H1 (cell line): ENCODE measurements around the gene FAM53A. TPM values are rescaled to one million over a fixed set of nuclear protein-coding genes. Genes with fewer than 3 reads are reported as not detected.
A peak's percentile ranks its signal among the peaks of the same experiment; 100 is the strongest.

Source experiments
- CTCF ChIA-PET: fragments of 300-600 bp; sonication (Branson Sonifier 250); formaldehyde crosslinking; loops from one replicate; lab custom pipeline; 2021; ENCODE audit not compliant: partially characterized antibody; lab: Charles Lee
- POLR2A ChIA-PET: fragments of 300-600 bp; sonication (Branson Sonifier 250); formaldehyde crosslinking; loops from one replicate; lab custom pipeline; 2021; ENCODE audit warnings: inconsistent platforms; ENCODE audit not compliant: partially characterized antibody; lab: Charles Lee
- DNase-seq, 2 experiments: peaks; one replicate each; pipeline versions ENCODE4 v3.0.0 to v3.0.0-alpha.2; 2010 to 2022; ENCODE audit warnings: low spot score in 2 of 2, low read depth in 1 of 2, mixed read lengths in 1 of 2
- FAIRE-seq: peaks from 2 replicates; lab custom pipeline; 2011; peaks lifted over from hg19 to GRCh38; lab: Jason Lieb, UNC
- H2AFZ ChIP-seq: 2 replicates; pipeline ENCODE4 v1.8.1; 2012; ENCODE audit warnings: low read length, inconsistent platforms
- H2AK5ac ChIP-seq: 2 replicates; pipeline ENCODE4 v1.6.1; 2013; ENCODE audit warnings: low read depth, low read length
- H2BK120ac ChIP-seq: replicated peaks from 2 replicates; pipeline ENCODE3; 2013; ENCODE audit warnings: low read depth, low read length, inconsistent platforms
- H2BK12ac ChIP-seq: 2 replicates; pipeline ENCODE4 v1.6.1; 2013; ENCODE audit warnings: low read depth, low read length
- H2BK15ac ChIP-seq: 2 replicates; pipeline ENCODE4 v1.6.1; 2013; ENCODE audit warnings: low read length
- H2BK20ac ChIP-seq: 2 replicates; pipeline ENCODE4 v1.6.1; 2013; ENCODE audit warnings: low read length
- H2BK5ac ChIP-seq: 2 replicates; pipeline ENCODE4 v1.6.1; 2013; ENCODE audit warnings: low read depth, low read length
- H3K14ac ChIP-seq: 2 replicates; pipeline ENCODE4 v1.6.1; 2013; ENCODE audit warnings: inconsistent platforms; ENCODE audit not compliant: insufficient read length
- H3K18ac ChIP-seq: 2 replicates; pipeline ENCODE4 v1.6.1; 2013; ENCODE audit warnings: low read length; ENCODE audit errors: extremely low read depth
- H3K23ac ChIP-seq: 2 replicates; pipeline ENCODE4 v1.6.1; 2013; ENCODE audit warnings: inconsistent platforms; ENCODE audit not compliant: insufficient read length
- H3K23me2 ChIP-seq: 2 replicates; pipeline ENCODE4 v1.6.1; 2013; ENCODE audit warnings: low read depth, low read length
- H3K27ac ChIP-seq: 2 replicates; pipeline ENCODE4 v1.6.1; 2011; ENCODE audit warnings: low read depth, low read length, inconsistent platforms
- H3K27me3 ChIP-seq, 4 experiments: replicated peaks in 1 of 4; 1 replicate in 1 of 4; 2 replicates in 3 of 4; pipeline versions ENCODE4 v1.6.1 to v1.8.1; 2011 to 2013; ENCODE audit warnings: low read length in 3 of 4, mild to moderate bottlenecking in 3 of 4, inconsistent platforms in 2 of 4, mixed read lengths in 2 of 4, moderate library complexity in 1 of 4; ENCODE audit not compliant: control insufficient read depth in 3 of 4, insufficient read depth in 3 of 4; ENCODE audit errors: extremely low read depth in 1 of 4
- H3K36me3 ChIP-seq, 4 experiments: 2 replicates each; pipeline versions ENCODE4 v1.6.1 to v1.8.1; 2011 to 2013; ENCODE audit warnings: mild to moderate bottlenecking in 4 of 4, low read length in 3 of 4, moderate library complexity in 2 of 4, control low read depth in 1 of 4, inconsistent platforms in 1 of 4; ENCODE audit not compliant: insufficient read depth in 4 of 4, control insufficient read depth in 2 of 4
- H3K4ac ChIP-seq: replicated peaks from 2 replicates; pipeline ENCODE3; 2013; ENCODE audit warnings: low read length, low read depth, mixed read lengths, inconsistent platforms; ENCODE audit not compliant: insufficient read length
- H3K4me1 ChIP-seq, 4 experiments: replicated peaks in 1 of 4; 1 replicate in 1 of 4; 2 replicates in 3 of 4; pipeline versions ENCODE4 v1.6.1 to v1.8.1; 2011 to 2013; ENCODE audit warnings: low read length in 3 of 4, inconsistent platforms in 2 of 4, mixed read lengths in 1 of 4; ENCODE audit not compliant: insufficient read depth in 4 of 4, control insufficient read depth in 3 of 4
- H3K4me2 ChIP-seq, 2 experiments: 2 replicates each; pipeline versions ENCODE4 v1.6.1 to v1.8.1; 2011 to 2013; ENCODE audit warnings: low read depth in 2 of 2, low read length in 2 of 2, control low read depth in 1 of 2, inconsistent platforms in 1 of 2, mild to moderate bottlenecking in 1 of 2; ENCODE audit not compliant: insufficient read depth in 1 of 2
- H3K4me3 ChIP-seq, 4 experiments: fragments of 200-600, 300-600 bp in 1 of 4; sonication (generic), shearing (Covaris generic), sonication (Bioruptor Twin) in 1 of 4; 2 replicates each; pipeline versions ENCODE4 v1.5.1 to v1.8.1; 2011 to 2016; ENCODE audit warnings: low read length in 4 of 4, low read depth in 3 of 4, control low read depth in 2 of 4, inconsistent platforms in 2 of 4, mild to moderate bottlenecking in 2 of 4, mixed read lengths in 1 of 4, moderate library complexity in 1 of 4; ENCODE audit not compliant: insufficient read depth in 2 of 4; ENCODE audit errors: extremely low read depth in 1 of 4
- H3K56ac ChIP-seq: replicated peaks from 2 replicates; pipeline ENCODE3; 2013; ENCODE audit warnings: low read depth, mild to moderate bottlenecking, mixed read lengths, low read length, inconsistent platforms; ENCODE audit not compliant: insufficient read length
- H3K79me1 ChIP-seq: 2 replicates; pipeline ENCODE4 v1.6.1; 2013; ENCODE audit warnings: low read depth, low read length, control low read depth
- H3K79me2 ChIP-seq, 2 experiments: 2 replicates each; pipeline versions ENCODE4 v1.6.1 to v1.8.1; 2012 to 2013; ENCODE audit warnings: low read length in 2 of 2, mild to moderate bottlenecking in 2 of 2, inconsistent platforms in 1 of 2; ENCODE audit not compliant: insufficient read depth in 2 of 2, control insufficient read depth in 1 of 2
- H3K9ac ChIP-seq, 4 experiments: replicated peaks in 1 of 4; 1 replicate in 1 of 4; 2 replicates in 3 of 4; pipeline versions ENCODE4 v1.6.1 to v1.8.1; 2011 to 2013; ENCODE audit warnings: low read depth in 3 of 4, low read length in 3 of 4, control low read depth in 2 of 4, mild to moderate bottlenecking in 2 of 4, moderate library complexity in 2 of 4, inconsistent platforms in 1 of 4; ENCODE audit errors: extremely low read depth in 1 of 4
- H3K9me3 ChIP-seq, 2 experiments: 2 replicates each; pipeline versions ENCODE4 v1.6.1 to v1.8.1; 2012 to 2013; ENCODE audit warnings: mild to moderate bottlenecking in 2 of 2, moderate library complexity in 2 of 2, control low read depth in 1 of 2, inconsistent platforms in 1 of 2, low read depth in 1 of 2, low read length in 1 of 2, mixed read lengths in 1 of 2; ENCODE audit not compliant: insufficient read depth in 2 of 2
- H4K20me1 ChIP-seq, 2 experiments: replicated peaks in 1 of 2; 2 replicates each; pipeline versions ENCODE3 to v1.8.1; 2011 to 2013; ENCODE audit warnings: inconsistent platforms in 2 of 2, low read length in 2 of 2, mild to moderate bottlenecking in 1 of 2; ENCODE audit not compliant: insufficient read depth in 2 of 2, control insufficient read depth in 1 of 2
- H4K5ac ChIP-seq: 2 replicates; pipeline ENCODE4 v1.6.1; 2013; ENCODE audit warnings: low read length, low read depth, mixed read lengths, inconsistent platforms; ENCODE audit not compliant: insufficient read length
- H4K8ac ChIP-seq: 2 replicates; pipeline ENCODE4 v1.8.0; 2013; ENCODE audit warnings: mild to moderate bottlenecking, moderate library complexity, low read length, inconsistent platforms; ENCODE audit not compliant: insufficient read depth; ENCODE audit errors: extremely low read depth
- H4K91ac ChIP-seq: replicated peaks from 2 replicates; pipeline ENCODE3; 2013; ENCODE audit warnings: low read length, mixed read lengths, inconsistent platforms; ENCODE audit not compliant: insufficient read length
- CHD1 ChIP-seq: IDR thresholded peaks from 2 replicates; pipeline ENCODE4 v1.6.1; 2012; ENCODE audit warnings: low read depth, low read length, improper control_type of control experiment
- FOSL1 ChIP-seq: IDR thresholded peaks from 2 replicates; pipeline ENCODE4 v1.6.1; 2011; ENCODE audit warnings: mild to moderate bottlenecking, low read depth, low read length, moderate library complexity; ENCODE audit not compliant: insufficient read depth
- HDAC2 ChIP-seq, 2 experiments: fragments of 300-600 bp in 1 of 2; sonication (generic) in 1 of 2; IDR thresholded peaks; 2 replicates each; pipeline ENCODE4 v1.6.1; 2011 to 2012; ENCODE audit warnings: low read depth in 2 of 2, low read length in 2 of 2, mild to moderate bottlenecking in 2 of 2, moderate library complexity in 2 of 2, borderline replicate concordance in 1 of 2, inconsistent platforms in 1 of 2
- PHF8 ChIP-seq: fragments of 200-600 bp; sonication (generic); conservative IDR thresholded peaks from 2 replicates; pipeline ENCODE4 v1.7.1; 2012; ENCODE audit warnings: low read depth, mild to moderate bottlenecking, inconsistent platforms, low read length, moderate library complexity
- POLR2A ChIP-seq, 2 experiments: IDR thresholded peaks; 1 replicate in 1 of 2; 2 replicates in 1 of 2; pipeline ENCODE4 v1.6.1; 2011; ENCODE audit warnings: low read depth in 2 of 2, low read length in 2 of 2, mild to moderate bottlenecking in 2 of 2; ENCODE audit errors: control extremely low read depth in 1 of 2
- RAD21 ChIP-seq, 2 experiments: IDR thresholded peaks in 1 of 2; conservative IDR thresholded peaks in 1 of 2; 2 replicates each; pipeline ENCODE4 v1.6.1; 2011; ENCODE audit warnings: low read depth in 2 of 2, low read length in 2 of 2, improper control_type of control experiment in 1 of 2, inconsistent platforms in 1 of 2, mild to moderate bottlenecking in 1 of 2, moderate library complexity in 1 of 2
- RFX5 ChIP-seq: IDR thresholded peaks from 2 replicates; pipeline ENCODE4 v1.6.1; 2011; ENCODE audit warnings: low read depth, low read length, improper control_type of control experiment, borderline replicate concordance
- SIRT6 ChIP-seq: IDR thresholded peaks from one replicate; pipeline ENCODE4 v1.7.1; 2012; ENCODE audit warnings: low read length, inconsistent platforms
- SP1 ChIP-seq: IDR thresholded peaks from 2 replicates; pipeline ENCODE4 v1.6.1; 2011; ENCODE audit warnings: low read depth, low read length
- TAF1 ChIP-seq: IDR thresholded peaks from 2 replicates; pipeline ENCODE4 v1.6.1; 2011; ENCODE audit warnings: mild to moderate bottlenecking, low read depth, low read length
- TBP ChIP-seq: IDR thresholded peaks from 2 replicates; pipeline ENCODE4 v1.6.1; 2011; ENCODE audit warnings: low read depth, low read length, improper control_type of control experiment
- WGBS, 2 experiments: shearing (Covaris generic) in 1 of 2; methylation state at CpG; one replicate each; pipeline versions ENCODE4 v1.1.6 to v1.1.7; 2013 to 2015; ENCODE audit warnings: low lambda C conversion rate in 2 of 2, mixed read lengths in 2 of 2, inconsistent platforms in 1 of 2, low coverage in 1 of 2, missing lambda C conversion rate in 1 of 2; ENCODE audit not compliant: insufficient replicate concordance in 2 of 2, insufficient coverage in 1 of 2, insufficient read length in 1 of 2; ENCODE audit errors: extremely low coverage in 1 of 2, missing lambda C conversion rate in 1 of 2; 5-methylcytosine and 5-hydroxymethylcytosine counted together
- polyA plus RNA-seq, 7 experiments: library from polyadenylated mRNA; depleted of rRNA in 3 of 7; stranded (reverse) in 5 of 7; unstranded in 2 of 7; fragments of >200 nt in 5 of 7; fragments of 200-250 nt in 2 of 7; gene quantifications; 1 replicate in 5 of 7; 2 replicates in 1 of 7; 4 replicates in 1 of 7; pipeline versions ENCODE4 v1.2.1 to v1.2.3, GENCODE V29; 2011 to 2013; ENCODE audit warnings: missing spikeins in 2 of 7, mixed read lengths in 2 of 7
- total RNA-seq: library from RNA; stranded (reverse); fragmentation: NEBNext Ultra II Directional; extraction: Animal tissue kit (Norgen Biotek cat#: 25700); gene quantifications from 2 replicates; pipeline ENCODE4 v1.2.1, GENCODE V29; 2021

Gene FAM53A
- total and polyA plus RNA-seq, 2 of the 8 experiments (the other 6 are each of a cell fraction or from before 2014, with no cell fraction given), result 1.9 to 2.0 TPM

DNA sequence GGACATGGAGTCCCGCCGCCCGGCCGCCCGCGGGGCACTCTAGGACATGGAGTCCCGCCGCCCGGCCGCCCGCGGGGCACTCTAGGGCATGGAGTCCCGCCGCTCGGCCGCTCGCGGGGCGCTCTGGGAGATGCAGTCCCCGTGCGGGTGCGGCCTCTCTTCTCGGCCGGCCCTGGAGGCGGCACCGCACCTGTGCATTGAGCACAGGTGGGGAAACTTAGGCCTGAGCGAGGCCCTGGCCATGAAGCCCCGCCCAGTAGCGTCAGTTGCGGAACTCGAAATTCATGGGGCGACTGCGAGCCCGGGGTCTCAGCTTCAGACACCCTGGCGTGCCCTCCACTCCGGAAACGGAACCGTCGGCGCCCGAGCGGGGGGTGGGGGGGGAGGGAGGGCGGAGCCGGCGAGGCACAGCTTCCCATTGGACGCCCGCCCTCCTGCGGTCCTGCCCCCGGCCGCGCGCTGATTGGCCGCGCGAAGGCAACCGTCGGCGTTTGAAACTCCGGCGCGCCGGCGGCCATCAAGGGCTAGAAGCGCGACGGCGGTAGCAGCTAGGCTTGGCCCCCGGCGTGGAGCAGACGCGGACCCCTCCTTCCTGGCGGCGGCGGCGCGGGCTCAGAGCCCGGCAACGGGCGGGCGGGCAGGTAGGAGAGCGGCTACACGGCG, 37.0 kb upstream of the FAM53A start, which contains the start of the genes TACC3 and TMEM129:
Gene TACC3, plus strand, starts transcription at position 519 of the 663 bp plus-strand sequence. CDS start 1,901 bp downstream, outside the sequence.
Gene TMEM129, minus strand, starts transcription at position 321 of the 663 bp plus-strand sequence. CDS start 486 bp downstream, outside the sequence.
- peak within 1 kb of the TSS; percentile 82 to 93 (median 87) for H3K9ac ChIP-seq
- FAIRE-seq (no peak), DNase-seq (peak; percentile 93)
- peak within 1 kb of the TSS; percentile 17; the same call in 1 of the 2 replicates for H2AK5ac ChIP-seq
- peak within 1 kb of the TSS; percentile 64; the same call in 1 of the 2 replicates for H2AFZ ChIP-seq
- H3K56ac ChIP-seq, result peak within 1 kb of the TSS; percentile 95
- H3K4me1 ChIP-seq, result peaks cover 0 to 19% (median 12%) of the 10 kb centered on the region in 4 experiments; a peak in 6 of 7 replicates
- 0% methylated on average over 14 of the region's 83 CpGs; no CpG with 5 or more reads in 1 of the 2 experiments for WGBS, 2 experiments
- H4K91ac ChIP-seq, result peak within 1 kb of the TSS; percentile 97
- POLR2A ChIA-PET, result interaction anchor here (0.8 to 8.8 kb wide), 13 partner anchors 9 to 76 kb away, joined by 3 to 100 read pairs (median 5); partner anchors contain the start of genes FGFR3 and SLBP
- peak within 1 kb of the TSS; percentile 93 for H4K8ac ChIP-seq
- peak within 1 kb of the TSS; percentile 94 for H4K5ac ChIP-seq
- H3K79me2 ChIP-seq, result peaks cover 9 to 32% of the 10 kb centered on the region in 2 experiments; a peak in 3 of 4 replicates
- peak within 1 kb of the TSS; percentile 95 for H3K4ac ChIP-seq
- H2BK12ac ChIP-seq, result peak within 1 kb of the TSS; percentile 80; the same call in 1 of the 2 replicates
- peaks cover 10 to 25% of the 10 kb centered on the region in 2 experiments for H4K20me1 ChIP-seq
- H2BK120ac ChIP-seq, result no peak within 1 kb of the TSS
- no peaks in the 10 kb centered on the region for H3K27me3 ChIP-seq
- no peak within 1 kb of the TSS for H3K23ac ChIP-seq
- peaks cover 12% of the 10 kb centered on the region for H3K23me2 ChIP-seq
- H2BK20ac ChIP-seq, result no peak within 1 kb of the TSS
- peak within 1 kb of the TSS; percentile 90 for H2BK5ac ChIP-seq
- no peak within 1 kb of the TSS for H2BK15ac ChIP-seq
- H3K18ac ChIP-seq, result peak within 1 kb of the TSS; percentile 97
- peak within 1 kb of the TSS; percentile 84 to 99 (median 96) for H3K4me3 ChIP-seq
- H3K14ac ChIP-seq, result peak within 1 kb of the TSS; percentile 98
- peaks cover 17 to 31% (median 20%) of the 10 kb centered on the region in 4 experiments for H3K36me3 ChIP-seq
- H3K4me2 ChIP-seq, result peak within 1 kb of the TSS; percentile 85 to 95
- H3K79me1 ChIP-seq, result peaks cover 19% of the 10 kb centered on the region
- H3K27ac ChIP-seq, result peak within 1 kb of the TSS; percentile 69; the same call in 1 of the 2 replicates
- CTCF ChIA-PET, result interaction anchor here (1.1 to 18.6 kb wide), 3 partner anchors 13 to 89 kb away, joined by 3 to 326 read pairs (median 7); no protein-coding TSS in a partner anchor
- H3K9me3 ChIP-seq, result no peaks in the 10 kb centered on the region
- TF ChIP-seq PHF8 (peak; percentile 65; the same call in 1 of the 2 replicates), TBP (peak; percentile 30; the same call in 1 of the 2 replicates), CHD1 (no peak), RAD21 (IDR thresholded peaks at IDR 0.05 in 1 of 2, conservative IDR thresholded peaks at IDR 0.05 in 1 of 2; ENCODE audit: low read depth in 2 of 2, low read length in 2 of 2) (no peak), SIRT6 (no peak), RFX5 (no peak), FOSL1 (no peak), TAF1 (peak; percentile 68), POLR2A (IDR thresholded peaks at IDR 0.05; ENCODE audit: control extremely low read depth in 1 of 2, low read depth in 2 of 2, low read length in 2 of 2) (peak in 1 of 2 experiments; percentile 67; a peak in 1 of 3 replicates), HDAC2 (IDR thresholded peaks at IDR 0.05; ENCODE audit: borderline replicate concordance in 1 of 2, low read depth in 2 of 2, low read length in 2 of 2) (no peak), SP1 (0 out of 2 replicates have a peak, but pooled peaks have one; percentile 24)
